ENCODE results near the gene PDGFA.

The PDGFA gene

DNA sequence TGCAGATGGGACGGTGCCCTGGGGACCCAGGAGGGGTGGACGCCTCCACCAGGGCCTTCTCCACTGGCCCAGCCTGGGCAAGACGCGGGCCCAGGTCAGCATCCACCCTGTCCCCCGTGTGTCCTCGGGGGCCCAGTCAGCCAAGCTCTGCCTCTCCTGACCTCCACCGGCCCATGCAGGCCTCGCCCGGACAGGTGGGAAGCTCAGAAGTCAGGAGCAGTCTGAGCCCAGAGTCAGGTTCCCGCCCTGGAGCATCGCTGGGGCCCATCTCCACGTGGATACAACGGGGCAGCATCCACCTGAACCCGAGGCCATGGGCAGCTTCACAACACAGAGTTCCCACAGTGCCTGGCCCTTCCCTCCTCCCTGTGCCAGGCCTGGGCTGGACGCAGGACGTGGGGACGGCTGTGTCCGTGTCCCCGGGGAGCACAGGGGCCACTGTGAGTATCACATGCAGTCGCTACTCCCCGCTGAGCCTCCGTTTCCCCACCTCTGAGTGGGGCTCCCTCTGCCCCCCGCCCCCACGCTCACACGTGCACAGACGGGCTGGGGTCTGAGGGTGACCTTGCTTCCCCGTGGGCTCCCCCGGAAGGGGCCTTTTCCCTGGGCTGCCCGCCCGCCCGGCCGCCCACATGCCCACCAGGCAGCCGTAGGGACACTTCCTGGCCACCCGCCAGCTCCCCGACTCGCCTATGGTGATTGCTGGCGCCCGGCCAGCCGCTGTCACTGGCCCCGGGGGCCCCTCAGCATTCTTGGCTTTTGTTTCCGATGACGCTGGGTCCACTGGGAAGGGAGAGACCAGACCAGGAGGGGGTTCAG, 64.3 kb downstream of the PDGFA start:
- Histone ChIP-seq H3K4me2 (ENCODE audit: insufficient read depth, low read length) (no peak overlapping the region), H3K9ac (ENCODE audit: low read depth, low read length) (no peak overlapping the region), H3K79me2 (ENCODE audit: insufficient read depth, low read length) (no peaks in the 10 kb centered on the region), H4K20me1 (ENCODE audit: insufficient read depth, low read length) (no peaks in the 10 kb centered on the region), H3K36me3 (ENCODE audit: insufficient read depth, low read length) (no peaks in the 10 kb centered on the region), H2AFZ (ENCODE audit: low read depth, low read length) (no peak overlapping the region), H3K4me1 (ENCODE audit: insufficient read depth, low read length) (no peaks in the 10 kb centered on the region), H3K27me3 (ENCODE audit: insufficient read depth, low read length, poor library complexity) (no peaks in the 10 kb centered on the region), H3K4me3 (ENCODE audit: low read depth in 1 of 2, low read length in 2 of 2) (no peak overlapping the region), H3K9me3 (ENCODE audit: insufficient read depth, low read length, severe bottlenecking) (no peaks in the 10 kb centered on the region), H3K27ac (ENCODE audit: low read length) (no peak overlapping the region)
- DNase-seq (no peak), ATAC-seq (ENCODE audit: insufficient read depth, low read depth) (no peak)
- TF ChIP-seq, protein P1, sequence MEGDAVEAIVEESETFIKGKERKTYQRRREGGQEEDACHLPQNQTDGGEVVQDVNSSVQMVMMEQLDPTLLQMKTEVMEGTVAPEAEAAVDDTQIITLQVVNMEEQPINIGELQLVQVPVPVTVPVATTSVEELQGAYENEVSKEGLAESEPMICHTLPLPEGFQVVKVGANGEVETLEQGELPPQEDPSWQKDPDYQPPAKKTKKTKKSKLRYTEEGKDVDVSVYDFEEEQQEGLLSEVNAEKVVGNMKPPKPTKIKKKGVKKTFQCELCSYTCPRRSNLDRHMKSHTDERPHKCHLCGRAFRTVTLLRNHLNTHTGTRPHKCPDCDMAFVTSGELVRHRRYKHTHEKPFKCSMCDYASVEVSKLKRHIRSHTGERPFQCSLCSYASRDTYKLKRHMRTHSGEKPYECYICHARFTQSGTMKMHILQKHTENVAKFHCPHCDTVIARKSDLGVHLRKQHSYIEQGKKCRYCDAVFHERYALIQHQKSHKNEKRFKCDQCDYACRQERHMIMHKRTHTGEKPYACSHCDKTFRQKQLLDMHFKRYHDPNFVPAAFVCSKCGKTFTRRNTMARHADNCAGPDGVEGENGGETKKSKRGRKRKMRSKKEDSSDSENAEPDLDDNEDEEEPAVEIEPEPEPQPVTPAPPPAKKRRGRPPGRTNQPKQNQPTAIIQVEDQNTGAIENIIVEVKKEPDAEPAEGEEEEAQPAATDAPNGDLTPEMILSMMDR (IDR thresholded peaks at IDR 0.05; ENCODE audit: borderline replicate concordance, extremely low read depth, low read length, poor library complexity, severe bottlenecking) = no peak
- TF ChIP-seq EZH2 (IDR thresholded peaks at IDR 0.05; ENCODE audit: borderline replicate concordance, low read depth, low read length, severe bottlenecking) = no peak

DNA sequence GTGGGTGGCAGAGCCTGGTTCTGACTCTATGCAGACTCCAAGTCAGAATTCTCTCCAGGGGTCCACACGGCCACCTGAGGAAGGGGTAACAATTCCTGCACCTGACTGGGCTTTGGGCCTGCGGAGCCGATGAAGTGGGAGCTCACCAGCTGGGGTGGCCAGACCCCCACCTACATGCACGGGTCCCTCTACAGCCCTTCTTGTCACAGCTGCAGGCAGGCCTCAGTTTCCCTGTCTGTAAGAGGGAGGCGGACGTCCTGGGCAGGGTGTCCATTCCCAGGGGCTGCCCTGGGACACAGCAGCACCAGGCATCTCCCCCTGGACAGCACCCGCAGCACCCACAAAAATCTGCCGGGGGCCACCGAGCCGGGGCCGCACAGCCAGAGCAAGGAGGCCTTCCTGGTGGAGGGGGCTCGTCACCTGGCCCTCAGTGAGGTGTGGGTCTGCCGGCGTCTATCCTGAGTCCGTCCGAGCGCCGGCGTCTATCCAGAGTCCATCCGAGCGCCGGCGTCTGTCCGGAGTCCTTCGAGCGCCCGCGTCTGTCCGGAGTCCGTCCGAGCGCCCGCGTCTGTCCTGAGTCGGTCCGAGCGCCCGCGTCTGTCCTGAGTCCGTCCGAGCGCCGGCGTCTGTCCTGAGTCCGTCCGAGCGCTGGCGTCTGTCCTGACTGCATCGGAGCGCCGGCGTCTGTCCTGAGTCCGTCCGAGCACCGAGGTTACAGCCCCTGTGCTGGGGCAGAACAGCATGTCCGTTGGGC, 65.1 kb downstream of the PDGFA start:
- Histone ChIP-seq H3K4me1 (ENCODE audit: insufficient read depth, low read length) (no peaks in the 10 kb centered on the region), H3K4me2 (ENCODE audit: insufficient read depth, low read length) (no peak overlapping the region), H3K9ac (ENCODE audit: low read depth, low read length) (no peak overlapping the region), H3K79me2 (ENCODE audit: insufficient read depth, low read length) (no peaks in the 10 kb centered on the region), H3K36me3 (ENCODE audit: insufficient read depth, low read length) (no peaks in the 10 kb centered on the region), H4K20me1 (ENCODE audit: insufficient read depth, low read length) (no peaks in the 10 kb centered on the region), H3K9me3 (ENCODE audit: insufficient read depth, low read length, severe bottlenecking) (no peaks in the 10 kb centered on the region), H3K27ac (ENCODE audit: low read length) (no peak overlapping the region), H2AFZ (ENCODE audit: low read depth, low read length) (no peak overlapping the region), H3K4me3 (ENCODE audit: low read depth in 1 of 2, low read length in 2 of 2) (no peak overlapping the region), H3K27me3 (ENCODE audit: insufficient read depth, low read length, poor library complexity) (no peaks in the 10 kb centered on the region)
- ATAC-seq (ENCODE audit: insufficient read depth, low read depth) = no peak
- no peak for TF ChIP-seq EZH2 (IDR thresholded peaks at IDR 0.05; ENCODE audit: borderline replicate concordance, low read depth, low read length, severe bottlenecking)
- TF ChIP-seq, protein P1 (IDR thresholded peaks at IDR 0.05; ENCODE audit: borderline replicate concordance, extremely low read depth, low read length, poor library complexity, severe bottlenecking) = no peak
- no peak for DNase-seq

DNA sequence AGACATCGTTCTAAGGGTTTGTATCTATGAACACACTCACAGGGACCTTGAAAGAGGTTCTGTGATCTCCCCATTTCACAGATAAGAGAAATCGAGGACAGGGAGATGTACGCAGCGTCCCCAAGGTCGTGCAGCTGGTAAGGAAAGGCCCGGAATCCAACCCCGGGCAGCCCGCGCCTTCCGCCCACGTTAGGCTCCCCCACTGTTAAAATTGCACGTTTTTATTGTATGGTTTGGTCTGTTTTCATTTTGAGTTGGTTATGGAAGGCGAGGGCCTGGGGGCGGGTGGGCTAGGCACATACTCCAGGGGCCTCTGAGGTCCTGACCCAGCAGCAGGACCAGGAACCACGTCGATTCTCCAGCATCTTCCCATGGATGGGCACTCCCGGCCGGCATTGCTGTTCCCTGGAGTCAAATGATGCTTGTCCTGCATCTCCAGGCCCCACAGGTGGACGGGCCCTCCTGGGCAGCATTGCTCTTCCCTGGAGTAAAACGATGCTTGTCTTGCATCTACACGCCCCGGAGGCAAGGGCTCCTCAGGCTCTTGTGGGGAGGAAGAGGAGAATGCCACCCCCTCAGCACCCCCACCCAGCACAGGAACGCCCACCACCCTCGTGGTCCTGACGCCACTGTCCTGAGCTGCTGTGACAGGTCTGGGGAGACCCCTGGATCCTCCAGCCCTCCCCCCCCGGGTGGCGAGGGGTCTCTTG, 65.9 kb downstream of the PDGFA start:
- Histone ChIP-seq H3K9me3 (ENCODE audit: insufficient read depth, low read length, severe bottlenecking) (no peaks in the 10 kb centered on the region), H3K79me2 (ENCODE audit: insufficient read depth, low read length) (no peaks in the 10 kb centered on the region), H3K4me2 (ENCODE audit: insufficient read depth, low read length) (no peak overlapping the region), H4K20me1 (ENCODE audit: insufficient read depth, low read length) (no peaks in the 10 kb centered on the region), H2AFZ (ENCODE audit: low read depth, low read length) (no peak overlapping the region), H3K4me1 (ENCODE audit: insufficient read depth, low read length) (no peaks in the 10 kb centered on the region), H3K27ac (ENCODE audit: low read length) (no peak overlapping the region), H3K36me3 (ENCODE audit: insufficient read depth, low read length) (no peaks in the 10 kb centered on the region), H3K27me3 (ENCODE audit: insufficient read depth, low read length, poor library complexity) (no peaks in the 10 kb centered on the region), H3K4me3 (ENCODE audit: low read depth in 1 of 2, low read length in 2 of 2) (no peak overlapping the region), H3K9ac (ENCODE audit: low read depth, low read length) (no peak overlapping the region)
- ATAC-seq (ENCODE audit: insufficient read depth, low read depth) (no peak), DNase-seq (no peak)
- TF ChIP-seq, protein P1 (IDR thresholded peaks at IDR 0.05; ENCODE audit: borderline replicate concordance, extremely low read depth, low read length, poor library complexity, severe bottlenecking) = no peak
- no peak for TF ChIP-seq EZH2 (IDR thresholded peaks at IDR 0.05; ENCODE audit: borderline replicate concordance, low read depth, low read length, severe bottlenecking)
